ENCODE results near the gene HECTD4.

HECTD4 gene

GRCh38 chr12:112381406-112381882 is 787 bp downstream of the HECTD4 start:
- peak overlapping the region; percentile 69 to 80 for H3K4me3 ChIP-seq (replicated peaks in 1 of 2; ENCODE audit: low read depth in 2 of 2, low read length in 2 of 2)
- no peak for TF ChIP-seq CTCF (IDR thresholded peaks at IDR 0.05; ENCODE audit: low read depth, low read length)
- DNase-seq (ENCODE audit: low read depth in 2 of 2) = no peak

- no peak for DNase-seq (ENCODE audit: low read depth in 2 of 2)
- peak overlapping the region; percentile 69 to 80 for H3K4me3 ChIP-seq (replicated peaks in 1 of 2; ENCODE audit: low read depth in 2 of 2, low read length in 2 of 2)
- no peak for TF ChIP-seq CTCF (IDR thresholded peaks at IDR 0.05; ENCODE audit: low read depth, low read length)
Measured at GRCh38 chr12:112380663-112381405, 1.4 kb downstream of the HECTD4 start.

- peak in 1 of 2 donors; percentile 16 for DNase-seq (ENCODE audit: low read depth in 2 of 2)
- no peak for TF ChIP-seq CTCF (IDR thresholded peaks at IDR 0.05; ENCODE audit: low read depth, low read length)
- no peak overlapping the region for H3K4me3 ChIP-seq (replicated peaks in 1 of 2; ENCODE audit: low read depth in 2 of 2, low read length in 2 of 2)
Measured at GRCh38 chr12:112375105-112375504, 7.1 kb downstream of the HECTD4 start.

GRCh38 chr12:112374166-112374740 is 8.0 kb downstream of the HECTD4 start:
- H3K4me3 ChIP-seq (replicated peaks in 1 of 2; ENCODE audit: low read depth in 2 of 2, low read length in 2 of 2) = no peak overlapping the region
- no peak for DNase-seq (ENCODE audit: low read depth in 2 of 2)
- no peak for TF ChIP-seq CTCF (IDR thresholded peaks at IDR 0.05; ENCODE audit: low read depth, low read length)

GRCh38 chr12:112370868-112371510 is 11.2 kb downstream of the HECTD4 start:
- no peak for TF ChIP-seq CTCF (IDR thresholded peaks at IDR 0.05; ENCODE audit: low read depth, low read length)
- no peak overlapping the region for H3K4me3 ChIP-seq (replicated peaks in 1 of 2; ENCODE audit: low read depth in 2 of 2, low read length in 2 of 2)
- DNase-seq (ENCODE audit: low read depth in 2 of 2) = no peak

GRCh38 chr12:112370199-112370598 is 12.0 kb downstream of the HECTD4 start:
- H3K4me3 ChIP-seq (replicated peaks in 1 of 2; ENCODE audit: low read depth in 2 of 2, low read length in 2 of 2) = no peak overlapping the region
- peak; percentile 22 to 27 for DNase-seq (ENCODE audit: low read depth in 2 of 2)
- TF ChIP-seq CTCF (IDR thresholded peaks at IDR 0.05; ENCODE audit: low read depth, low read length) = no peak
